Measurements from ENCODE around the gene GXYLT1.

GRCh38 chr12:42091769-42092168, 52.9 kb downstream of the GXYLT1 start:
- TF ChIP-seq CTCF (IDR thresholded peaks at IDR 0.05; ENCODE audit: low read depth, low read length, poor library complexity, severe bottlenecking) (no peak), EZH2phosphoT487 (IDR thresholded peaks at IDR 0.05; ENCODE audit: borderline replicate concordance, low read length) (no peak)
